Ovary (tissue), 3 donors: Measurements from ENCODE around the gene INAVA.

Experiments
- EP300 ChIP-seq: sonication (generic); formaldehyde crosslinking; IDR thresholded peaks from one replicate; pipeline ENCODE4 v1.6.1; 2017; ENCODE audit warnings: antibody characterized with exemption
- POLR2A ChIP-seq: fragments of 450-650 bp; IDR thresholded peaks from one replicate; pipeline ENCODE4 v1.6.1; 2017; ENCODE audit warnings: antibody characterized with exemption, mild to moderate bottlenecking, moderate library complexity
- TF ChIP-seq, protein P1 (sequence below), 3 donors: fragments of 450-650 bp in 2 of 3; fragments of 200-600 bp in 1 of 3; IDR thresholded peaks; one replicate each; pipeline versions ENCODE4 v1.5.1 to v1.8.0; 2016 to 2022; ENCODE audit warnings: antibody characterized with exemption in 3 of 3, mild to moderate bottlenecking in 1 of 3
- donor health status: DM: no; HTN: no; CAD: no.

DNA sequence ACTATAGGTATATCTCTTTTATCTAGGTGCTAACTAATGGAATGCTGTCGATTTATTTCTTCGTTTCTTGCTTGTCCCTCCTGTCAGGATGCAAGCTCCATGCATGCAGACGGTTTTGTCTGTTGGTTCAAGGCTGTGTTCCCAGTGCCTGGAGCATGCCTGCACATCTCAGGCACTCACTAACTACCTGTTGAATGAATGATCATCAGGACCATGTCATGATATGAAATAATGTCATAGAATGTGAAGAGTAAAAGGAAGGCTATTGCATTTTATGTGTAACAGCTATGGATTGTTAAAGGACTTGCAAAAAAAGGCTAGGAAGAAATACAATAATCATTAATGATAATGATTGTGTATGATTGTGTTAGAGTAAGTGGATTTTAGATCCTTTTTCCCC lies 17.7 kb upstream of the INAVA start:
- TF ChIP-seq, protein P1, sequence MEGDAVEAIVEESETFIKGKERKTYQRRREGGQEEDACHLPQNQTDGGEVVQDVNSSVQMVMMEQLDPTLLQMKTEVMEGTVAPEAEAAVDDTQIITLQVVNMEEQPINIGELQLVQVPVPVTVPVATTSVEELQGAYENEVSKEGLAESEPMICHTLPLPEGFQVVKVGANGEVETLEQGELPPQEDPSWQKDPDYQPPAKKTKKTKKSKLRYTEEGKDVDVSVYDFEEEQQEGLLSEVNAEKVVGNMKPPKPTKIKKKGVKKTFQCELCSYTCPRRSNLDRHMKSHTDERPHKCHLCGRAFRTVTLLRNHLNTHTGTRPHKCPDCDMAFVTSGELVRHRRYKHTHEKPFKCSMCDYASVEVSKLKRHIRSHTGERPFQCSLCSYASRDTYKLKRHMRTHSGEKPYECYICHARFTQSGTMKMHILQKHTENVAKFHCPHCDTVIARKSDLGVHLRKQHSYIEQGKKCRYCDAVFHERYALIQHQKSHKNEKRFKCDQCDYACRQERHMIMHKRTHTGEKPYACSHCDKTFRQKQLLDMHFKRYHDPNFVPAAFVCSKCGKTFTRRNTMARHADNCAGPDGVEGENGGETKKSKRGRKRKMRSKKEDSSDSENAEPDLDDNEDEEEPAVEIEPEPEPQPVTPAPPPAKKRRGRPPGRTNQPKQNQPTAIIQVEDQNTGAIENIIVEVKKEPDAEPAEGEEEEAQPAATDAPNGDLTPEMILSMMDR (IDR thresholded peaks at IDR 0.05): no peak
- TF ChIP-seq POLR2A (no peak), EP300 (no peak)
